Cortex of kidney (tissue), 1 donor: ENCODE measurements around the gene PIK3R2.
"Not testable (repeated sequence)": the region's sequence is repeated elsewhere in the genome, so short reads cannot be mapped to it uniquely, and the experiment has no call there.

Experiments
- DNase-seq: peaks from one replicate; lab custom pipeline; 2025; lab: John Stamatoyannopoulos, UW

The PIK3R2 gene

DNA sequence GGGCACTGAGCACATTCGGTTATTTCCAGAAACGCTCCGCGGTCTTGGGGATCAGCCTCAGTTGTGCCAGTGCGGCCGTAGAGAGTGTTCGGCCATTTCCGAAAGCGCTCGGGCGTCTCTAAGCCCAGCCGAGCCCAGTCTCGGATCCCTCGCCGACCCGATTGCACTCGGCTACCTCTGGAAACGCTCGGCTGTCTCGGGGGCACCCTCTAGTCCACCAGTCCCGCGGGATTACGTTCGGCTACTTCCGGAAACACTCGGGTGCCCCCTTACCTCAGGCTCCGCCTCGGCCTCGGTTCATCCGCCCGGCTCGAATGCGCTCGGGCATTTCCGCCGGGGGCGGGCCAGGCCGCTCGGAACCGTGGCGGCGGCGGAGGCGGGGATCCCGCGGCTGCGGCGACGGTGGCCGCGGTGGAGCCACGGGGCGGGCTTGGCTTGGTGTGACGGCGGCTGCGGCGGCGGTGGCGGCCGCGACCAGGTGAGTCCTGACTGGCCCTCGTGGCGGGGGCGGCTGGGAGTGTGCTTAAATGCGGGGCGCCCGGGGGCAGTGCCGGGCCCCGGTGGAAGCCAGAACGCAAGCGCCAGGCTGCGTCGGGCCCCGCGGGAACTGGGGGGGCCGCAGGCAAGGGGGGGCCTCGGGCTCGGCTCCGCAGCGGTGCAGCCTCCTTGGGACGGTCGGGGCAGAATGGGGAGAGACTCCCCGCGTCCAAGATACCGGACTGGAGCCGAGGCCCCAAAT is at the start of gene PIK3R2:
Gene PIK3R2, plus strand, starts transcription at position 347 of the 739 bp plus-strand sequence. CDS start 2,717 bp downstream, outside the sequence.
- peak; percentile 77 for DNase-seq

DNA sequence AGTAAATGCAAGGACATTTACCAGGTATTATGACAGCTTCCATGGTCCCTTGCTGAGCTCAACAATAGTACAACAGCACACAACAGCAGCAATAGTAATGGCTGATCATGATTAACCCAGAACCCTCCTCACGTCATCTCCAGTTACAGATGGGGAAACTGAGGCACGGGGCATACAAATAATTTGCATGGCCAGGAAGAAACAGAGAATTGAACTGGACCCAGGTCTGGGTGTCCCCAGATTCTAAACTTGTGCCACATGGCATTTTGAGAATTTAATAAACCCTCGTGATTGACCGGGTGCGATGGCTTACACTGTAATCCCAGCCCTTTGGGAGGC is 48.2 kb upstream of the PIK3R2 start:
- DNase-seq: no peak

DNA sequence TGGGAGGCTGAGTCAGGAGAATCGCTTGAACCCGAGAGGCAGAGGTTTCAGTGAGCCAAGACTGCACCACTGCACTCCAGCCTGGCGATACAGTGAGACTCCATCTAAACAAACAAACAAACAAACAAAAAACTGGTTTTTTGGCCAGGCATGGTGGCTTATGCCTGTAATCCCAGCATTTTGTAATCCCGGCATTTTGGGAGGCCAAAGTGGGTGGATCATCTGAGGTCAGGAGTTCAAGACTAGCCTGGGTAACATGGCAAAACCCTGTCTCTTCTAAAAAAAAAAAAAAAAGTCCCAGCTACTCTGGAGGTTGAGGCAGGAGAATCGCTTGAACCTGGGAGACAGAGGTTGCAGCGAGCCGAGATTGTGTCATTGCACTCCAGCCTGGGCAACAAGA is 47.7 kb upstream of the PIK3R2 start:
- DNase-seq: not testable (repeated sequence)

DNA sequence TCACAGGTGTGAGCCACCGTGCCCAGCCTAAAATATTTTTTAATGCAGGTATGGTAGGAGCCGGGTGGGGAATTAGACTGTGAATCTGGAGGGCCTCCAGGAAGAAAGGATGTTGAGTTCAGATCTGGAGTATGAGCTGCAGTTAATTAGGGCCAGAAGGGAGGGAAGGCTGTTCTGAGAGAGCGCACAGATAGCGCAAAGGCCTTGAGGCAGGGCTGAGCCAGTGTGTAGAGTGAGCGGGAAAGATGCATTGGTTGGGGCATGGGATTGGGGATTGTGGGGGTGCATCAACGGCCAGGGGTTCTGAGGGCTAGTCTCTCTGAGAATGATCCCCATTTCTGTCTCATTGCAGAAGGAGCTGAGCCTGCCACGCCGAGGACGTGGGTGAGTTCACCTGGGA is 45.7 kb upstream of the PIK3R2 start:
- no peak for DNase-seq

GRCh38 chr19:18108897-18109296 is 44.1 kb upstream of the PIK3R2 start:
- DNase-seq: no peak

GRCh38 chr19:18109341-18109732 is 43.6 kb upstream of the PIK3R2 start:
- no peak for DNase-seq

GRCh38 chr19:18109733-18110608 is 43.0 kb upstream of the PIK3R2 start:
- DNase-seq: no peak

- no peak for DNase-seq
Measured at GRCh38 chr19:18110609-18111232, 42.2 kb upstream of the PIK3R2 start.

DNA sequence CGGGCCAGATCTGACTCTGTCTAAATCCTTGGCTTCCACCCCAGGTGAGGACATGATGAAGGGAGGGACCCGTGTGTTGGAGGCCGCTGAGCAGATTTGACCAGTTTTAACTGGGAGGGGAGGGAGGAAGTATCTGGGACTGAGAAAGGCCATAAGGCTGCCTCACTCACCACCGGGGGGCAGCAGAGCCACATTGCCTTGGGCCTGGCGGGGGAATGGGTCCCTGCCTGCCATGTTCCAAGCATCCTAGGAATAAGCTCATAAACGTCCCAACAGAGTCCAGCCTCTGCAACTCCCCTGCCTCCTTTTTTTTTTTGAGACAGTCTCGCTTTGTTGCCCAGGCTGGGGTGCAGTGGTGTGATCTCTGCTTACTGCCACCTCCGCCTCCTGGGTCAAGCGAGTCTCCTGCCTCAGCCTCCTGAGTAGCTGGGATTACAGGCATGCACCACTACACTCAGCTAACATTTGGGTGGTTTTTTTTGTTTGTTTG is 39.9 kb upstream of the PIK3R2 start:
- DNase-seq: no peak

GRCh38 chr19:18113827-18114226 is 39.1 kb upstream of the PIK3R2 start:
- DNase-seq: no peak

DNA sequence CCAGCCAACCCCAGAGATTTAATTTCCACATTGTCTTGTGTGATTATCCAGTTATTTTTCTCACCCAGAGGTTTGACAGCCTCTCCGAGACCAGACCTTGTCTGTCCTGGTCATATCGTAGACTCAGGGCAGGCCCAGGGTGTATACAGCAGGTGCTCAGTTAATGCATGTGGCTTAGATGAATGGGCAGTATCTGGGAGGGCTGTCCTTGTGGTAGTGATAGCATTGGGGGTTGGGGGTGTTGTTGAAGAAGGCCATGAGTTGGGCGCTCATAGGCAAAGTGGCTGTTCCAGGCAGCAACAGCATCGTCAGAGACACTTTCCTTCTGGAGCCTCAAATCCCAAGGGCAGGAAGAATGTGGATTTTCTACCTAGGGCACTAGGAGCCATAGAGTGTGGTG is 38.5 kb upstream of the PIK3R2 start:
- DNase-seq: no peak

DNA sequence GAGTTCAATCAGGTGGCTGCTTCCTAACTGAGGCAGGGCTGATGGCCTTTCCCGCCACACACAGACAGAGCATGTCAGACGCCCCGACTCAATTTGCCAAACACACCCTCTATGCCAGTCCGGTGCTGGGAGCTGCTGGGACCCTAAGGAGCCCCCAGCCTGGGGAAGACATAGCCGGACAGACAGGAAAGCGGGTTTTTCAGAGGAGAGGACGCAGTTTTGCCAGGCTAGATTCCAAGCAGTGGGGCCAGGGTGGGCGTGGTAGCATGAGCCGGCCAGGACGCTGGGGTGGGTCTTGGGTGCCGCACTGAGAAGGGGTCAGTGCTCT is 35.6 kb upstream of the PIK3R2 start:
- no peak for DNase-seq

GRCh38 chr19:18117692-18118378 is 35.1 kb upstream of the PIK3R2 start:
- no peak for DNase-seq

- no peak for DNase-seq
Measured at GRCh38 chr19:18118420-18119012, 34.4 kb upstream of the PIK3R2 start.

DNA sequence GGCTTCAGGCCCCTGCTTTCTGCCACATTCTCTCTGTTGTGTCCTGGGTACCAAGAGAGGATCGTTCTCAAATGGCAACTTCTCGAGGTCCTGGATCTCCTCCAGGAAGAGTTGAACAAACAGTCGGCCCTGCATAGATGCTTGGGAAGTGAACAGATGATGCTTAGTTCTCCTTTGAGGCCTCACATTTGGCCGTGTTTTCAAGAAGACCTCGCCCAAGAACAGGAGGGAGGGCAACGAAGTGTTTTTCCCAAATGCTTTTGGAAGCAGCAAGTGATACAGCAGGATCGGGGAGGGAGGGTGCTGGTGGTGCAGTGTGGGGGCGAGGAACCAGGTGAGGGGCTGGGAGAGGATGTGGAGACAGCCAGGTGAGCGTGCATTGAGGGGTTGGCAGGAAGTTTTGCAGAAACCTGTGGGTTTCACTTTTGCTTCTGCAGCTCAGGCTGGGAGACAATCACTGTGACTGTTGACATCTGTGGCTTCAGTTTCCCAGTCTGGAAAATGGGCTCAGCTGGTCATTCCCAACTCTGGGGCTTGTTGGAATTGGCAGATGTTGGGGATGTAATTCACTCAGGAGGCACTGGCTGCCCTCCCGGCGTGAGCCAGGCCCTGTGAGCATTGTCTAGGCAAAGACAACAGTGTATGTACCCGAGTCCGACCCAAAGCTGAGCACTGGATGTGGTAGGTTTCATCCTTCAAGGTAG is 33.8 kb upstream of the PIK3R2 start:
- no peak for DNase-seq

GRCh38 chr19:18119717-18120105 is 33.3 kb upstream of the PIK3R2 start:
- no peak for DNase-seq

DNA sequence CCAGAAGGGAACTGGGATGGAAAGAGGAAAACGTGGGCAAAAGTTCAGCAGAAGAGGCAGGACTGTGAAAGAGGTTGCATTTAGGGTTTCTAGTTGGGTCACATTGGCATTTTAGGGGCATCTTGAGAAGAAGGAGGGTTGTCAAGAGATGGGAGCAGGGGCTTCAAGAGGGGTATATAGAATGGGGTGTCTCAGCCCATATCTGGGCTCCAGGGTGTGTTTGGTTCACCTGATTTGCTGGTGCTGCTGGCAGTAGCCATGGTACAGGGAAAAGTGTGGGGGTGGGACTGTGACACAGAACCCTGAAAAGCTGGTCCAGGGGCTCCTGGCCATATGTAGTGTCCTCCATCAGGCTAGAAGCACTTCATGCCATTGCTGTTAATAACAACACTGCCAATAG is 32.8 kb upstream of the PIK3R2 start:
- DNase-seq: no peak

DNA sequence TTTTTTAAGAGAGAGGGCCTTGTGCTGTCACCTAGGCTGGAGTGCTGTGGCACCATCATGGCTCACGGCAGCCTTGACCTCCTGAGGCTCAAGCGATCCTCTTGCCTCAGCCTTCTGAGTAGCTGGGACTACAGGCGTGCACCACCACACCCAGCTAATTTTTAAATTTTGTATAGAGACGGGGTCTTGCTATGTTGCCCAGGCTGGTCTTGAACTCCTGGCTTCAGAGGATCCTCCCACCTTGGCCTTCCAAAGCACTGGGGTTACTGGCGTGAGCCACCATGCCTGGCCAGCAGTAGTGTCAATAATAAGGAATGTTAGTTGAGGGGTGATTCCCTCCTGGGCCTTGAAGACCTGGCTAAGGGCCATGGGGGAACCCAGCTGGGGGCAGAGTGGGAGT is 31.8 kb upstream of the PIK3R2 start:
- no peak for DNase-seq

DNA sequence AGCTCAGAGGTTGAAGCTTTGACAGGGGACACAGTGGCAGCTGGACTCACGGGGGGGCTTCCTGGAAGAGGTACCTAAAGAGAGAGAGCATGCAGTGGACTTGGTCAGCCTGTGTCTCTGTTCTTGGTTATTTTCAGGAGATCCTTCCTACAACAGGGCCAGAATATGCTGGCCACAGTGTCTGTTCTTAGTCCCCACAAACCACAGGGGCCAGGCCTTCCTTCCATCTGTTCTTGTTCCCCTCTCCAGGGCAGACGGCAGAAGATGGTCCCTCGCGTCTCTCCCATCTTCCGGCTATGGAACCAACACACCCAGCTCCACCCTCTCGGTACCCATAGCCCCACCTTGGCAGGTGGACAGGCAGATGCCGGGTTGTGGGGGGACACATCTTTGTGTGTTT is 30.5 kb upstream of the PIK3R2 start:
- DNase-seq: no peak

DNA sequence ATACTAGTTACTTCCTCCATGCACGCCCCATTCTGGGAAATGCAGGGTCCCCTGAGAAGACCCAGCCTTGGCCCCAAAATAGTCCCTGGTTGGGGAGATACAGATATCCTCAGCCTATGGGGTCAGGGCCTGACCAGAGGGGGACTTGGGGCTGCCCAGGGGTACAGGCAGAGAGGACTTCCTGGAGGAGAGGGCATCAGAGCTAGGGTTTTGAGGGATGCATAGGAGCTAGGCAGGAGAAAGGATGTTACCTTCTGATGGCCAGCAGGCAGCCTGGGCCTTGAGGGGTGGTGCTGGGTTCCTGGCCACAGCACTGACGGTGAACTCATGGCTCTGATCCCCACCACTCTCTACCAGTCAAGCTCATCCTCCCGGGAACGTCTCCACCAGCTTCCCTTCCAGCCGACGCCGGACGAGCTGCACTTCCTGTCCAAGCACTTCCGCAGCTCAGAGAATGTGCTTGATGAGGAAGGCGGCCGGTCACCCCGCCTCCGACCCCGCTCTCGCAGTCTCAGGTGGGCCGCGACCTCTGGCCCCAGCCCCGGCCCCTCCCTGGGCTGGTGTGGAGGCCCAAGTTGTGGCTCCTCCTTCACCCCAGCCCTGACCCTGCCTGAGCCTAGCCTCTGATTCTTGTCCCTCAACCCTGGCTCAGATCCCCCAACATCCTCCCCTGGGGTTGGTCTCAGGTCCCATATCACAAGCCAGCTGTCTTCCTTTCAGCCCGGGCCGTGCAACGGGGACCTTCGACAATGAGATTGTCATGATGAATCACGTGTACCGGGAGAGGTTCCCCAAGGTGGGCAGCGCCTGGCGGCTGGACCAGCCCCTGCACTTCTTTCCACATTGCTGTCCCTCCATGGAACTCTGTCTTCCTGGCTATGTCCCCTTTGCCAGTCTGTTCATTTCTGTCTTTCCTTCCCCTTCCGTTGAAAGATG is 29.8 kb upstream of the PIK3R2 start:
- no peak for DNase-seq
